GOT3 (cell line): ENCODE measurements around the gene GRK5.
"Not testable (repeated sequence)": the region's sequence is repeated elsewhere in the genome, so short reads cannot be mapped to it uniquely, and the experiment has no call there.

Experiments used
- DNase-seq: peaks from one replicate; lab custom pipeline; 2025; ENCODE audit warnings: mixed read lengths; lab: John Stamatoyannopoulos, UW

Gene GRK5

DNA sequence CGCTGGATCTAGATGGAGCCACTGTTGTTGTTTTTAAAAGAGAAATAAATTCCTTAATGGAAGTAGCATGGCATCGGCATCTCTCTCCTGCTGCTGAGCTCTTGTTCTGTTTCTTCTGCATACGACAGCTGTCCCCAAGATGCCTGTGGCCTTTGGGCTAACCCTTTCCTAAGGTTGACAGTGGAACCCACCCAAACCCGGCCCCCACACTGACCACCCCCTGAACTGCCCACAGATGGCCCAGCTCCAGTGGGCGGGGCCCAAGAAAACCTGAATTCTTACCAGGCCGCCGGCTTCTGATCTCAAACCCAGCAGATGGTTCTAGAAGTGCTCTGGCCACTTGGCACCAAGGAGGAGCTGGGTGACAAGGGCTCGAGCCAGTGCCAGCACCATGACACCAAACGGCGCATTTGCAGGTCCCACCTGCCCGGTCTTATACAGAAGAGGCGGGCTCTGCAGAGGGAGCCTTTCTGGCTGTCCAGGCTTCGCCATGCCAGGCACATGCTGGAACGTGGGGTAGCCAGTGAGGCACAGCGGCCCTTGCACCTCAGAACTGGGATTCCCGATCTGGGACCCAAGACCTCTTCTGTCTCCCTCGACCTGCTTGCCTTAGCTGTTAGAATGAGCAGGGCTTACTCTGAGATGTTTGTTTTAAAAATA, 252.4 kb downstream of the GRK5 start:
- DNase-seq: no peak

- no peak for DNase-seq
Measured at GRCh38 chr10:119460369-119461195, 253.2 kb downstream of the GRK5 start.

DNA sequence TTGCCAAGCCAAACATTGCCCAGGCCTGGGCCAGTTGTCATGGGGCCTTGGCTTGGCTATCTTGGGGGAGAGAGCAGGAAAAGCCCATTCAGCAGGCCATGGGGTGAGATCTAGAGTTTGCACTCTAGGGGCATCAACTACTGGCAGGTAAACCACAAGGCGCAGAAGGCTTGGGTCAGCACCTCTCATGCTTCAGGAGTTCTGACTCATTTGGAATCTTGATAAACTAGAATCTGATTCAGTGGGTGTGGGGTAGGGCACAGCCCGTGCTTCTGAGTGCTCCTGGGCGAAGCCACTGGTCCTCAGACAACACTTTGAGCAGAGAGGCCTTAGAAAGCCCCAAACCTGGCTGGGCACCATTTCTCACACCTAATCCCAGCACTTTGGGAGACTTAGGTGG, 254.0 kb downstream of the GRK5 start:
- no peak for DNase-seq

GRCh38 chr10:119461923-119462322, 254.6 kb downstream of the GRK5 start:
- no peak for DNase-seq

GRCh38 chr10:119462773-119463172, 255.4 kb downstream of the GRK5 start:
- DNase-seq: no peak

GRCh38 chr10:119463195-119463594, 255.8 kb downstream of the GRK5 start:
- not testable (repeated sequence) for DNase-seq

GRCh38 chr10:119465085-119465484, 257.7 kb downstream of the GRK5 start:
- no peak for DNase-seq

- DNase-seq: no peak
Measured at GRCh38 chr10:119466076-119466475, 258.7 kb downstream of the GRK5 start.

DNA sequence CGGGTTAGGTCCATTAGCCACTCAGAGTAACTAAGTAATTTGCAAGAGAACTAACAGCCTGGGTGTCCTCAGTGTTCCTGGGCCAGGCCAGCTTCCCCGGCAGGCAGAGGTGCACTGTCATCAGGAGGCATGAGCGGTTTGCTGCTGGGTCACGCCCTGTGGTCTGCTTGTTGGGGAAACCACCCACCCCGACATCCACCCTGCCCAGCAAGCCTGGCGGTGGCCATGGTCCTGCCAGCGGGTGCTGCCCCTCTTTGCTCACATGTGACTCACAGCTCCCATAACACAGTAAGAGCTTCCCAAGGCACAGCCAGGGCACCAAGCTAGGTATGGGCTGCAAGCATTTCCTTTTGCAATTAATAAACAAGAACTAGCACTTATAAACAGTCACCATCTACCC, 259.3 kb downstream of the GRK5 start:
- DNase-seq: no peak

- no peak for DNase-seq
Measured at GRCh38 chr10:119468542-119469324, 261.4 kb downstream of the GRK5 start.

DNA sequence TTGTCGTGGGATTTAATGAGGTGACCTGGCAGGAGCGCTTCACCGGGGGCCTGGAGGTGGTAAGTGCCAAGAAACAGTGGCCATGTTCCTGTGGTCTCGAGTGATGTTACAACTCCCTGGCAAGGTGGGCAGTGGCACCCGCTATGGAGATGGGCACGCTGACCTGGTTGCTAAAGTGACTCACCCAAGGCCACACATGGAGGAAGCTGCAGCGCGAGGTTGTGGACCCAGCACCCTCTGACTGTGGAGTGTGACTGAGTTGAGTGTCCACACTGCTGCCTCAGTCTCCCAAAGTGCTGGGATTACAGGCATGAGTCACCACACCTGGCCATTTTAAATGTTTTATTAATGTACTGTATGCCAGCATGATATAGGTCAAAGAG, 261.9 kb downstream of the GRK5 start:
- DNase-seq: no peak

- no peak for DNase-seq
Measured at GRCh38 chr10:119469846-119470245, 262.5 kb downstream of the GRK5 start.

GRCh38 chr10:119470920-119471702, 263.7 kb downstream of the GRK5 start:
- DNase-seq: no peak

- DNase-seq: no peak
Measured at GRCh38 chr10:119473771-119474170, 266.4 kb downstream of the GRK5 start.

DNA sequence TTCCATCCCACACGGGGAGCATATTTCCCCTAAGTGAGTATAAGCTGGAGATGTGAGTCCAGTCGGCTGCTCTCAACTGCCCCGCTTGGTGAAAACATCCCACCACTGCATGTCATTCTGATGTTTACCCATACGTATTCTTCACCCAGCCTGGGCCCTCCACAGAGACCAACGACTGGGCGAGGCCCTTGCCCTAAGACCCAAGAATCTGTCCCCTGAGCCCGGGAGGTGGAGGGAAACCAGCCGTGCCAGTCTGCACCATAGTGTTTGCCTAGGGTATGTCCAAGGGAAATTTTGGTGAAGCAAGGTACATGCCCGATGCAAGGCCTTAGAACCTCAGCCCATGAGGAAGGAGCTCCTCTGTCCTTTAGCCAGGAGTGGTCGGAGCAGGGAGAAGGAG, 267.2 kb downstream of the GRK5 start:
- DNase-seq: no peak

- DNase-seq: no peak
Measured at GRCh38 chr10:119477444-119477843, 270.1 kb downstream of the GRK5 start.

GRCh38 chr10:119478111-119478802, 270.9 kb downstream of the GRK5 start:
- DNase-seq: no peak

DNA sequence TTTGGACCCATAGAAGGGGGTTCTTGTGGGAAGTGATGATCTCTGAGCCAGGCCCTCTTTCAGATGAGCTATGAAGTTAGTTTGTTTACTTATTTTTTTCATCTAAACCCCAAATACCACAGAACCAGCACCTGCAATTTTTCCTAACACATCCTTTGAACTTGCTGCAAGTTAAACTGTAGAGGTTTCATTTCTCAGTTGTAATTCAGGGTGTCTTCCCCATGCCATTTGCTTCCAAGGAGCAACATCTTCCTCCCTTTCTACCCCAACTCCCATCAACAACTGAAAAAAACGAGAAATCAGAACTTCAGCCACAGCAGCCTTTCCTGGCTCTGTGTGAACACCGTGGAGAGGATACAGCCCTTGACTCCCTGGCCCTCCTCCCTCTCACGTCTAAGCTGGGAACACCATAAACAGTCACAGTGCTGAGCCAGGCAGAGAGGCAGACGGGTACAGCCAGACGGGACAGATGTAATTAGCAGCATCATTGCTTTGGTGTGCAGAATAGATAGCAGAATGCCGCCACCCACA, 271.5 kb downstream of the GRK5 start:
- no peak for DNase-seq

DNA sequence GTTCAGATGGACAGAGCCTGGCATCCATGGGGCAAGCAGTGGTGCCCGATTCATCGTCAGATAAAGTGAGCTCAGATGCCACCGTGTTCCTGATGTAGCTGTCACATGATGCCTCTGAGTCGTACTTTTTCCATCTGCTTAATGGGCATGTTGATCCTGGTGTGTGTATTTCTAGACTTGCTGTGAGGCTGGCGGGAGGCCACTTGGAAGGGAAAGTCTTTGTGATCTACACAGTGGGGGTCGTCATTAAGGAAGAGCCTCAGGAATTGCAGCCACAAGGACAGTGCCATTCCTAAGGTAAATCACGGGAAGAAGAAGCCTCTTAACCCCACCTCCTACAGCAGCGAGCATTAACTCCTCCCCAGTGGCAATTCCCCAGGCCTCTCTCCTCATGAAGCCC, 272.2 kb downstream of the GRK5 start:
- DNase-seq: no peak

DNA sequence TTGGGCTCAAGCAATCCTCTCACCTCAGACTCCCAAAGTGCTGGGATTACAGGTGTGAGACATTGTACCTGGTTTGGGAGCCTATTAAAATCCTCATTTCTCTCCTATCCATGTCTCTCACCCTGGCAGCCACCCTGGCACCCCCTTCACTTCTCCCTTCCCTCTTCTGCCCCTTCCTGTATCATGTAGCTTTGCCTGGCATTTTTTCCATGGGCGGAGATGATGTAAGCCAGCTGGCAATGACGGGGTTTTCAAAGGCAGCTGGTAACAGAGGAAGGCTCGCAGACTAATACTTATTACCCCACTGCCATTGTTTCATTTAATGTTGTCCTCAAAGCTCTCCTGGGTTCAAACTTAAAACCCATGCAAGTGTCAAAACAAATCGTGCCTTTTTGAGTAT, 273.3 kb downstream of the GRK5 start:
- no peak for DNase-seq

DNA sequence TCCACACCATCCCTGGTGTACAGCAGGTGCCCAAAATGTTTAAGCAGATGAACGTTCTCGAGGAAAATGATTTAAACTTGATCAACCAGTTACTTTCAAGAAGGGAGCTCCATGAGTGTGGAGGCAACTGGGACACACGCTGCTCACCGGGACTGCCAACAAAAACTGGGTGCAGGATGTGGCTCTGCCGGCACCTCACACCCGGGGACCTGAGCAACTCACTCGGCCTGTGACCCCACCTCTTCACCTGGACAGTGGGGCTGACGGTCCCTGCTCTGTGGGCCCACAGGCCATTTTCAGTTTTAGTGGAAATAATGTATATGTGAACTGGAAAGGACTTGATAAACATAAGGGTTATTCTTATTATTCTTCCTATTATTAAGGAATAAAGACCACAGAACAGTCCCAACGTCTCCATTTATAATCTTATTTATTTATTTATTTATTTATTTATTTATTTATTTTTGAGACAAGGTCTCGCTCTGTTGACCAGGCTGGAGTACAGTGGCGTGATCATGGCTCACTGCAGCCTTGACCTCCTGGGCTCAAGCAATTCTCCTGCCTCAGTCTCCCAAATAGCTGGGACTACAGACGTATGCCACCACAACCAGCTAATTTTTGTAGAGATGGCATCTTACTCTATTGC, 274.5 kb downstream of the GRK5 start:
- DNase-seq: no peak
